ENCODE results near the gene CADM3. TPM values are rescaled to one million over a fixed set of nuclear protein-coding genes. Genes with fewer than 3 reads are reported as not detected.

Gene CADM3
- total and polyA plus RNA-seq, 12 donors = 0.83 to 7.8 (median 2.8) TPM; not detected in 1

GRCh38 chr1:159206110-159206509 lies 34.7 kb downstream of the CADM3 start:
- no peak overlapping the region for H3K27ac ChIP-seq

GRCh38 chr1:159207080-159207479 lies 35.7 kb downstream of the CADM3 start:
- H3K4me1 ChIP-seq (replicated peaks in 1 of 2) = no peaks in the 10 kb centered on the region
- intact Hi-C loops (cut with DNase I) = no loop called here
- WGBS, 4 donors = 77 to 82% (median 79%) methylated on average over 5 of the region's 5 CpGs
- TF ChIP-seq POLR2A (IDR thresholded peaks at IDR 0.05) = no peak
- no peak for TF ChIP-seq CTCF (IDR thresholded peaks at IDR 0.05)
- H3K27ac ChIP-seq = no peak overlapping the region
- DNase-seq = no peak
- H3K27me3 ChIP-seq = peaks cover 31% of the 10 kb centered on the region
- H3K36me3 ChIP-seq (replicated peaks in 1 of 2) = no peaks in the 10 kb centered on the region
- no peaks in the 10 kb centered on the region for H3K9me3 ChIP-seq (replicated peaks in 1 of 3)
- no peak overlapping the region for H3K4me3 ChIP-seq

More at GRCh38 chr1:159206110-159206509, 34.7 kb downstream of the CADM3 start:
- 80 to 91% (median 88%) methylated on average over 4 of the region's 4 CpGs for WGBS, 4 donors
- H3K36me3 ChIP-seq (replicated peaks in 1 of 2) = no peaks in the 10 kb centered on the region
- no peaks in the 10 kb centered on the region for H3K9me3 ChIP-seq (replicated peaks in 1 of 3)
- intact Hi-C loops (cut with DNase I) = no loop called here
- TF ChIP-seq POLR2A (IDR thresholded peaks at IDR 0.05) = no peak
- no peak for DNase-seq
- H3K4me1 ChIP-seq (replicated peaks in 1 of 2) = no peaks in the 10 kb centered on the region
- H3K27me3 ChIP-seq = peaks cover 28% of the 10 kb centered on the region
- no peak overlapping the region for H3K4me3 ChIP-seq

- TF ChIP-seq POLR2A (IDR thresholded peaks at IDR 0.05) = no peak
- no peak for TF ChIP-seq CTCF (IDR thresholded peaks at IDR 0.05)
- H3K4me1 ChIP-seq (replicated peaks in 1 of 2) = no peaks in the 10 kb centered on the region
- no peak overlapping the region for H3K27ac ChIP-seq
- no peak for DNase-seq
- intact Hi-C loops (cut with DNase I) = no loop called here
- H3K27me3 ChIP-seq = peaks cover 31% of the 10 kb centered on the region
- H3K9me3 ChIP-seq (replicated peaks in 1 of 3) = no peaks in the 10 kb centered on the region
- no peaks in the 10 kb centered on the region for H3K36me3 ChIP-seq (replicated peaks in 1 of 2)
- 31 to 37% (median 35%) methylated on average over 8 of the region's 8 CpGs for WGBS, 4 donors
- no peak overlapping the region for H3K4me3 ChIP-seq
Measured at GRCh38 chr1:159207774-159208173, 36.4 kb downstream of the CADM3 start.

GRCh38 chr1:159208175-159208825 lies 36.9 kb downstream of the CADM3 start:
- Histone ChIP-seq H3K27ac (no peak overlapping the region), H3K4me1 (replicated peaks in 1 of 2) (no peaks in the 10 kb centered on the region), H3K4me3 (no peak overlapping the region), H3K27me3 (peaks cover 31% of the 10 kb centered on the region), H3K36me3 (replicated peaks in 1 of 2) (no peaks in the 10 kb centered on the region), H3K9me3 (replicated peaks in 1 of 3) (no peaks in the 10 kb centered on the region)
- no peak for DNase-seq
- TF ChIP-seq CTCF (IDR thresholded peaks at IDR 0.05) = no peak
- TF ChIP-seq POLR2A (IDR thresholded peaks at IDR 0.05) = no peak
- intact Hi-C loops (cut with DNase I) = no loop called here
- WGBS, 4 donors = 7 to 22% (median 14%) methylated on average over 5 to 7 of the region's 7 CpGs

- Histone ChIP-seq H3K27me3 (peaks cover 31% of the 10 kb centered on the region), H3K4me1 (replicated peaks in 1 of 2) (no peaks in the 10 kb centered on the region), H3K4me3 (no peak overlapping the region), H3K36me3 (replicated peaks in 1 of 2) (no peaks in the 10 kb centered on the region), H3K27ac (no peak overlapping the region), H3K9me3 (replicated peaks in 1 of 3) (no peaks in the 10 kb centered on the region)
- TF ChIP-seq CTCF (IDR thresholded peaks at IDR 0.05) = no peak
- TF ChIP-seq POLR2A (IDR thresholded peaks at IDR 0.05) = no peak
- intact Hi-C loops (cut with DNase I) = no loop called here
- no peak for DNase-seq
- WGBS, 4 donors = 72 to 79% (median 76%) methylated on average over 7 of the region's 7 CpGs
Measured at GRCh38 chr1:159209061-159209460, 37.6 kb downstream of the CADM3 start.

Measured in adrenal gland (tissue), 12 donors.